Fibroblast of skin of right quadriceps (primary cell): ENCODE measurements around the gene TAF15.

Experiments
- DNase-seq: peaks from one replicate; pipeline ENCODE4 v3.0.0-alpha.2; 2013

Gene TAF15

GRCh38 chr17:35821308-35821707 is 12.0 kb downstream of the TAF15 start:
- no peak for DNase-seq

GRCh38 chr17:35825206-35825605 is 15.9 kb downstream of the TAF15 start:
- no peak for DNase-seq

- no peak for DNase-seq
Measured at GRCh38 chr17:35841101-35841500, 31.8 kb downstream of the TAF15 start.

GRCh38 chr17:35841505-35841904 is 32.2 kb downstream of the TAF15 start:
- no peak for DNase-seq

GRCh38 chr17:35842239-35842638 is 33.0 kb downstream of the TAF15 start:
- DNase-seq = no peak

GRCh38 chr17:35843698-35844097 is 34.4 kb downstream of the TAF15 start:
- DNase-seq = no peak

GRCh38 chr17:35844547-35844946 is 35.3 kb downstream of the TAF15 start:
- DNase-seq = no peak

- DNase-seq = peak; percentile 14
Measured at GRCh38 chr17:35846055-35846809, 36.9 kb downstream of the TAF15 start.

GRCh38 chr17:35847006-35847405 is 37.7 kb downstream of the TAF15 start:
- DNase-seq = no peak

- DNase-seq = no peak
Measured at GRCh38 chr17:35847633-35848373, 38.5 kb downstream of the TAF15 start.

GRCh38 chr17:35849469-35850348 is 40.4 kb downstream of the TAF15 start:
- DNase-seq = peak; percentile 60

- DNase-seq = no peak
Measured at GRCh38 chr17:35855965-35856364, 46.7 kb downstream of the TAF15 start.

- no peak for DNase-seq
Measured at GRCh38 chr17:35856603-35857002, 47.3 kb downstream of the TAF15 start.

- DNase-seq = no peak
Measured at GRCh38 chr17:35864853-35865252, 55.6 kb downstream of the TAF15 start.

GRCh38 chr17:35865412-35866340 is 56.4 kb downstream of the TAF15 start:
- DNase-seq = peak; percentile 60

- peak; percentile 28 for DNase-seq
Measured at GRCh38 chr17:35866341-35866950, 57.2 kb downstream of the TAF15 start.

GRCh38 chr17:35867574-35867973 is 58.3 kb downstream of the TAF15 start:
- DNase-seq = no peak

- no peak for DNase-seq
Measured at GRCh38 chr17:35868737-35869136, 59.5 kb downstream of the TAF15 start, which contains the start of gene HEATR9. Gene HEATR9 (minus strand): TSS chr17:35868891. CDS start chr17:35868742, 149 bp downstream.

GRCh38 chr17:35870906-35871819 is 61.9 kb downstream of the TAF15 start:
- no peak for DNase-seq

- DNase-seq = no peak
Measured at GRCh38 chr17:35872196-35872980, 63.1 kb downstream of the TAF15 start.
